Duodenal mucosa (tissue), 2 donors: ENCODE results near the gene CAVIN3.
A peak's percentile ranks its signal among the peaks of the same experiment; 100 is the strongest.

Source experiments
- H3K27ac ChIP-seq: one replicate; pipeline ENCODE4 v1.7.0; 2013; ENCODE audit warnings: low read depth, low read length
- H3K27me3 ChIP-seq, 2 donors: one replicate each; pipeline ENCODE4 v1.7.0; 2013; ENCODE audit warnings: low read length in 2 of 2, control low read depth in 1 of 2; ENCODE audit not compliant: insufficient read depth in 2 of 2, control insufficient read depth in 1 of 2
- H3K36me3 ChIP-seq, 2 donors: one replicate each; pipeline ENCODE4 v1.7.0; 2013; ENCODE audit warnings: low read length in 2 of 2, control low read depth in 1 of 2; ENCODE audit not compliant: insufficient read depth in 2 of 2, control insufficient read depth in 1 of 2
- H3K4me1 ChIP-seq, 2 donors: one replicate each; pipeline ENCODE4 v1.7.0; 2013; ENCODE audit warnings: low read length in 2 of 2, control low read depth in 1 of 2; ENCODE audit not compliant: insufficient read depth in 2 of 2, control insufficient read depth in 1 of 2
- H3K4me3 ChIP-seq, 2 donors: one replicate each; pipeline ENCODE4 v1.7.0; 2013; ENCODE audit warnings: low read length in 2 of 2, low read depth in 1 of 2
- H3K9ac ChIP-seq, 2 donors: one replicate each; pipeline ENCODE4 v1.7.0; 2013; ENCODE audit warnings: low read length in 2 of 2, low read depth in 1 of 2
- H3K9me3 ChIP-seq, 2 donors: one replicate each; pipeline ENCODE4 v1.7.0; 2013; ENCODE audit warnings: low read length in 2 of 2, control low read depth in 1 of 2; ENCODE audit not compliant: control insufficient read depth in 1 of 2

Gene CAVIN3

DNA sequence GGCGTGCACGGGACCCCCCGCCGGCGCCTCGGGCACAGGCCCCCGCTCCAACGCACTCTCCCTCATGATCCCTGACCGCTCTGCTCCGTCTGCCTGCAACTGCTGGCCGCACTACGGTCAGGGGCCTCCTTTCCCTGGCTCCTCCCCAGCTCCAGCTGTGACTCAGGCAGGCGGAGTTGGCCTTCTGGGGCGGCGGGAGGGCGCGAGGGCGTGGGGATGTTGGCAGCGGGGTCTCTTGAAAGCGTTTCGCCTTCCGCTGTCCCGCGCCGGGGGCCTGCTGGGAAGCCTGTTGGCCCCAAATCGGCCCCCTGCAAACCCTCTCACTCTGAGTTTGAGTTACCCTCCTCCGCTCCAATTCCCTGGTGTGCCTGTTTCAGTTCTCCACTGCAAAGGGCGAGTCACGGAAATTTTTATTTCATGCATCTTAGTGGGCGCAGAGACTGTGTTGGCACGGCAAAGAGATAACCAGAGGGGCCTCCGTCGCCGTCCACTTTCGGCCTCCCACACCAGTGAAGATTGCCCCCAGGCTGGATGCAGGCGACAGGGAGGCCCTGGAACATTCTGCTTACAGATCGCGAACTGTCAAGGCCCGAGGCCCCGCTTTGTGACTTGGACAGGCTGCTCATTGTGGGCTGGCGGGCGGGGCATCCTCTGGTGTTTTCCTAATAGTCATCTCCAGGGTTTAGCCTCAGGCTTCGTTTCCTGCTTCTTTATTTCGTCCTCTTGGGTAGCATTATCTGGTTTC, at the start of gene CAVIN3:
TSS of gene CAVIN3 (minus strand) at position 91 of the 745 bp plus-strand sequence. CDS start at position 66, 25 bp downstream.
- H3K27ac ChIP-seq, result peak within 1 kb of the TSS; percentile 93
- peak within 1 kb of the TSS; percentile 49 to 71 for H3K9ac ChIP-seq
- no peaks in the 10 kb centered on the region for H3K36me3 ChIP-seq
- H3K4me1 ChIP-seq, result peaks cover 8 to 18% of the 10 kb centered on the region in 2 donors
- no peaks in the 10 kb centered on the region for H3K27me3 ChIP-seq
- H3K9me3 ChIP-seq, result no peaks in the 10 kb centered on the region
- peak within 1 kb of the TSS; percentile 67 to 75 for H3K4me3 ChIP-seq

- no peak overlapping the region for H3K4me3 ChIP-seq
- no peak overlapping the region for H3K9ac ChIP-seq
- H3K36me3 ChIP-seq, result no peaks in the 10 kb centered on the region
- no peak overlapping the region for H3K27ac ChIP-seq
- no peaks in the 10 kb centered on the region for H3K4me1 ChIP-seq
- H3K9me3 ChIP-seq, result no peaks in the 10 kb centered on the region
- H3K27me3 ChIP-seq, result no peaks in the 10 kb centered on the region
These were observed 45.4 kb upstream of the CAVIN3 start for GRCh38 chr11:6365659-6366058.

DNA sequence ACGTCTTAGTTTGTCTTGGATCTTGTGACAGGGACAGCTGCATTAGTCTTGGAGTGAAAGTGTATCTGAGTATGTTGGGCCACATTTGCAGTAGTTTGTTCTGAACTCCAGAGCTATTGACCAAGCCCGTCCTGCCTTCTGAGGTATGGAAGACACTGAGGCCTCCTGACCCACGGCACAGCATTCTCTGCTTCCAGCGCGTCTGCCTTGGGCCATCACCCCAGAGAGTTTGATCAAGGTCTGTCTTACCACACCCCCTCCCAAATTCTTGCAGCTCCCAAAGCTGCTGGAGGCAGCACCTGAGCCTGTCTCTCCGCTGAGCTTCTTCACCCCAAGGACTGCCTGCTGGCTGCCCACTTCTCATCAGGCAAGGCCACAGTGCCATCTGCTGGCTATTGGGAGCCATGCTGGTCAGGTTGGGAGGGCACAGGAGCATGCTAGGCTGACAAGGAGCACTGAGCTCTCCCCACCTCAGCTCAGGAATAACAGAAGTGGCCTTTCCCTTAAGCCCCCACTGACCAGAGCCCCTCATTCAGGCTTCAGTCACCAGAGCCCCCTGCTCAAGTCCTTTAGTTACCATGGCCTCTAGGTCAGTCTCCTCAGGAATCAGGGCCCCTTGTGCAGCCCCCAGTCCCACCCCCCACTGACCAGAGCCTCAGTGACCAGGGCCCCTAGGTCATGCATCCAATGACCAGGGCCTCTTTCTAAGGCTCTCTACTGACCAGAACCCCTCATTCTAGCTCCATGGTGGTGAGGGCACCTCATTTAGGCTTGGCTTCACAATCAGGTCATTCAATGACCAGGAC, 42.8 kb upstream of the CAVIN3 start:
- no peak overlapping the region for H3K9ac ChIP-seq
- H3K27me3 ChIP-seq, result no peaks in the 10 kb centered on the region
- H3K9me3 ChIP-seq, result no peaks in the 10 kb centered on the region
- no peaks in the 10 kb centered on the region for H3K4me1 ChIP-seq
- no peak overlapping the region for H3K27ac ChIP-seq
- H3K36me3 ChIP-seq, result no peaks in the 10 kb centered on the region
- H3K4me3 ChIP-seq, result no peak overlapping the region

DNA sequence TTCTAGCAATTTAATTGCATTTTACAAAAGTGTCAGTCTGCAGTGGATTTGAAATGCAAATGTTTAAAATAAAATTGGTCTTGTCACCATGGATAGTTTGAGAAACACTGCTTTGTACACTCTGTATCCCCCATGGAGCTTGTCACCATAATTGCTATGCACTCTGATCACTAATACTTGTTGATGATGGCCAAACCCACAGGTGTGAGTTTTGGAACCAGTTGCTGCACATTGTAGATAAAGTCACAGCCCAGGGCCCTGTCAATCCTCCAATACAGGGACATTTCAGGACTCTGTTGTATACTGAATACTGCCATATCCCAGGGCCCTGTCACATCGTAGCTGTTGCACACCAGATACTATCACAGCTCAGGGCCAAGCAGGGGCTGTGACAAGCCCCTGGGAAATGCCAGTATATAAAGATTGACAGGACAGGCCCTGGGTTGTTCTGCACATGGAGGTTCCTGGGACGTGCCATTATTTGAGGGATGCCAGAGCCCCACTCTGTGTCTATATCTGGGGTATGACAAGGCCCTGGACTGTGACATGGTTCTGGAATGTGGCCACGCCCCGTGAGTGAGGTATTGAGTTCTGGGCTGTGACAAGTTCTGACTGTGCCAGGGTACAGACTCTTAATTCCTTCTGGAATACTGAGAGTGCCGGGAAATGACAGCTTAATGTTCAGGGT, 42.0 kb upstream of the CAVIN3 start:
- Histone ChIP-seq H3K9me3 (no peaks in the 10 kb centered on the region), H3K27me3 (no peaks in the 10 kb centered on the region), H3K9ac (no peak overlapping the region), H3K4me3 (no peak overlapping the region), H3K36me3 (no peaks in the 10 kb centered on the region), H3K27ac (no peak overlapping the region), H3K4me1 (no peaks in the 10 kb centered on the region)

DNA sequence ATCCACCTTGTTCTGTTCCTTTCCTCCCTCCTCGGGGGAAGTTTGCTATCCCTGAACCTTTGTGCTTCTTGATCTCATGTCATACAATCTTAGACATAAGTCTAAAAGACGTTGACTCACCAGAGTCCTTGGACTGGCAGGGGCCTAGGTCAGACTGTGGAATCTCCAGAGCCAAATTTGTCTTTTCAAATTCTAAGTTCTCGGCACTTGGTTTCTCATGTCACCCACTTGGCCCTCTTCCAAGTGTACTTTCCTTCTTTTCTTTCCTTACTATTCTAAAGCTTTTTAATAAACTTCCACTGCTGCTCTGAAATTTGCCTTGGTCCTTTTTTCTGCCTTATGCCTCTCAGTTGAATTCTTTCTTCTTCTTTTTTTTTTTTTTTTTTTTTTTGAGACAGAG, 39.9 kb upstream of the CAVIN3 start:
- H3K4me3 ChIP-seq, result no peak overlapping the region
- H3K4me1 ChIP-seq, result no peaks in the 10 kb centered on the region
- no peak overlapping the region for H3K9ac ChIP-seq
- no peak overlapping the region for H3K27ac ChIP-seq
- H3K9me3 ChIP-seq, result no peaks in the 10 kb centered on the region
- no peaks in the 10 kb centered on the region for H3K36me3 ChIP-seq
- H3K27me3 ChIP-seq, result no peaks in the 10 kb centered on the region

DNA sequence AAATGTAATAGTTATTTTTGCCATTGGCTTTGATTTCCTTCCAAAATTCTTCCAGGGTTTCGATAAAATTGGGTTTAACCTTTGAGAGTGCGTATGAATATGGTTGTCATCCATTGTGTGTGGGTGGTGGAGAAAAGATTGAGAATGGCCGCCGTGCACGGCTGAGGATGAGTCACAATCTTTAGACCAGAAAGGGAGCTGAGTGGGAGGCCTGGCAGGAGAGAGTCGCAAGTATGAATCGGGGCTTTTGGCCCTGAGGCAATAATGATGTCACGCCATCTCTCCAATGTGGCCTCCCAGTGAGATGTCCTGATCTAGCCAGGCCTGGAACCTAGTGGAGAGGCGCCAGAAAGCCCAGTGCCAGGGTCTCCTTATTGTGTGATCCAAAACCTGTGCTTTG, 36.9 kb upstream of the CAVIN3 start:
- Histone ChIP-seq H3K4me1 (no peaks in the 10 kb centered on the region), H3K27ac (no peak overlapping the region), H3K4me3 (no peak overlapping the region), H3K27me3 (no peaks in the 10 kb centered on the region), H3K9me3 (no peaks in the 10 kb centered on the region), H3K9ac (no peak overlapping the region), H3K36me3 (no peaks in the 10 kb centered on the region)

- no peaks in the 10 kb centered on the region for H3K36me3 ChIP-seq
- no peaks in the 10 kb centered on the region for H3K4me1 ChIP-seq
- no peaks in the 10 kb centered on the region for H3K27me3 ChIP-seq
- H3K9me3 ChIP-seq, result no peaks in the 10 kb centered on the region
- no peak overlapping the region for H3K4me3 ChIP-seq
- H3K9ac ChIP-seq, result no peak overlapping the region
- no peak overlapping the region for H3K27ac ChIP-seq
These were observed 36.3 kb upstream of the CAVIN3 start for GRCh38 chr11:6356503-6357055.

GRCh38 chr11:6354651-6355485, 34.6 kb upstream of the CAVIN3 start:
- Histone ChIP-seq H3K4me1 (no peaks in the 10 kb centered on the region), H3K9ac (no peak overlapping the region), H3K27me3 (no peaks in the 10 kb centered on the region), H3K27ac (no peak overlapping the region), H3K9me3 (no peaks in the 10 kb centered on the region), H3K36me3 (no peaks in the 10 kb centered on the region), H3K4me3 (no peak overlapping the region)

GRCh38 chr11:6353367-6353987, 33.2 kb upstream of the CAVIN3 start:
- Histone ChIP-seq H3K4me1 (no peaks in the 10 kb centered on the region), H3K27me3 (no peaks in the 10 kb centered on the region), H3K9ac (no peak overlapping the region), H3K27ac (no peak overlapping the region), H3K36me3 (no peaks in the 10 kb centered on the region), H3K4me3 (no peak overlapping the region), H3K9me3 (no peaks in the 10 kb centered on the region)
